Activated naive CD4-positive, alpha-beta T cell (primary cell): ENCODE results near the gene OCA2.
"Not testable (repeated sequence)": the region's sequence is repeated elsewhere in the genome, so short reads cannot be mapped to it uniquely, and the experiment has no call there.

Experiments
- DNase-seq, 4 experiments: peaks; one replicate each; lab custom pipeline; 2025; lab: John Stamatoyannopoulos, UW

The OCA2 gene

DNA sequence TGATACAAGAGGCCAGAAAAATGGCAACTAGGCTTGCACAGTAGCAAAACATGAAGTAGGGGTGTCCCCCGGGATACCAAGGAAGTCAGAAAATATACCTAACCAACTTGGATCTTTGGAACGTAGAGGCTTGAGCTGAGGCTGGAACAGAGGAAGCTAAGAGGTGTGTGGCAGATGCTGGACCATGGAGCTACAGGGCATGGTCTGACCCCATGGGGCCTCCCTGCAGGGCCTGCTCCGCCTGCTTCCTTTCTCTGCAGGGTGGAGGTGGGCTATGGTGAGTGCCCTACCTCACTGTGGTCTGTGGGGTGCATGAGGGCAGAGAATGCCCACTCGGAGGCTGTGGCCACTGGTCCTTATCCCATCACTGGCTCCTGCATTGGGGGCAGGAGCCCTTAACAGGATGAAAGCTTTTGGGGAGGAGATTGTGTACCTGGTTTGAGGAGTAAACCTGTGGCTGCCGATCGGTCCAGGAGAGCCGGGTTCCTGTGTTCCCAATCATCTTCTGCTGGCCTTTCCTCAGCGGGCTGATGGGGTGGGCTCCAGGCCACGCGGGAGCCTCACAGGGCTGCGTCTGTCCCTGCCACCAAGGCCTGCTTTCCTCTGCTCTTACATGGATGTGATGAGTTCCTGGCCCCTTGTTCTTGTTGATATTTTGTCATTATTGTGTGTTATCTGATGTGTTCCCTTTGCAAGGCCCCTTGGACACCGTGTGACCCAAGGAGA, 96.8 kb downstream of the OCA2 start:
- DNase-seq, result no peak

DNA sequence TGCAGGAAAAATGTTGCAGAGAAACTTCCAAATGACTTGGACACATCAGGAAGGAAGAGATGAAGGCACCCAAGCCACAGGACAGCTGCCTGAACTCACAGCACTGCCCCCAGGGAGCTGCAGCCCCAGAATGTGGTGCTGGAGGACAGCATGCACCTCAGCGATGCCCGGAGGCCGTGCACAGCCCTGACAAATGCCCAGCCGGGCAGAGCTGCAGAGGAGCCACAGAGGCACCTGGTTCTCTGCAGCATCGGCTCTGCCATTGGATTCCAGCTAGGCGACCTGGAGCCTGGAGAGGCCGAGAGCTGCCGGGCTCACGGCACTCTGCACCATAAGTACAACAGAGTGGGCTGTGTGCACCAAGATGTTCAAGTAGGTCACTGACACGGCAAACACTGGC, 97.5 kb downstream of the OCA2 start:
- DNase-seq, result no peak

DNA sequence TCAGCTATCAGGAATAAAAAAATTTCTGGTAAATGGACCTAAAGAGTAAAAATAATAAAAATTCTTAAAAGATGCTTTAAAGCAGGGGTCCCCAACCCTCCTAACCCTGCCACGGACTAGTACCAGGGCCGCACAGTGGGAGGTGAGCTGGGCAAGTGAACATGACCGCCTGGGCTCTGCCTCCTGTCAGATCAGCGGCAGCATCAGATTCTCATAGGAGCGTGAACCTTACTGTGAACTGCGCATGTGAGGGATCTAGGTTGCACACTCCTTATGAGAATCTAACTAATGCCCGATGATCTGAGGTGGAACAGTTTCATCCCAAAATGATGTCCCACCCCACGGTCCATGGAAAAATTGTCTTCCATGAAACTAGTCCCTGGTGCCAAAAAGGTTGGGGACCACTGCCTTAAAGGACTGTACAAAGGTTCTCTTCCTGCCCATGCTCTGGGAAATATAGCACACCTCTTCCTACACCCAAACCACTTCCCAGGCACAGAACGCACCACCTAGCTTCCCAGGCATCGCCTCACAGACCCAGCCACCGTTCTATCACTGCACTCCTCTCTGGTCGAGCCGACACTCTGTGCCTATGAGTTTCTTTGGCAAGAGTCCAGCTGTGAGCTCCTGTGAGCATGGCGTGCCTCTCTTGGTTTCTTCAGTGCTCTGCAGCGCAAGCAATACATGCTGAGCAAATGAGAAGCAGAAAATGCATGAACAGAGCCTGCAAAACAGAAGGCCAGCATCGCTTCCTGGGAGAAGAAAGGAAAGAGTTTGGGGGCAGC, 104.9 kb downstream of the OCA2 start:
- no peak for DNase-seq

DNA sequence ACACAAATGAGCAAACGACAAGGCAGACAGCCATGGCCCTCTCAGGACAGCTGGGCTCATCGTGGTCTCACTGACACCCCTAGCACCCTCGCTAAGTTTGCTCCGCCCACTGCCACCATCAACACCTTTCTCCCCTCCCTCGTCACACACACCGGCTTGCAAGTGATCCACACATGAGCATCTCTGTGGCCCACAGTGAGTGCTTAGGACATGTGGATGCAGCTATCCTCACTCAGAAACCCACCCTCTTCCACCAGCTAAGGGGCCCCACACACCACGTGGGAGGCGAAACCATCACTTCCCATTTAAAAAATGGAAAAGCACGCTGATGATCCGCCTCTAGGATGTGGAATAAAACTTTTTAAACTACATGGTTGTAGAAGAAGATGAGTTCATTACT, 105.6 kb downstream of the OCA2 start:
- DNase-seq, result no peak

DNA sequence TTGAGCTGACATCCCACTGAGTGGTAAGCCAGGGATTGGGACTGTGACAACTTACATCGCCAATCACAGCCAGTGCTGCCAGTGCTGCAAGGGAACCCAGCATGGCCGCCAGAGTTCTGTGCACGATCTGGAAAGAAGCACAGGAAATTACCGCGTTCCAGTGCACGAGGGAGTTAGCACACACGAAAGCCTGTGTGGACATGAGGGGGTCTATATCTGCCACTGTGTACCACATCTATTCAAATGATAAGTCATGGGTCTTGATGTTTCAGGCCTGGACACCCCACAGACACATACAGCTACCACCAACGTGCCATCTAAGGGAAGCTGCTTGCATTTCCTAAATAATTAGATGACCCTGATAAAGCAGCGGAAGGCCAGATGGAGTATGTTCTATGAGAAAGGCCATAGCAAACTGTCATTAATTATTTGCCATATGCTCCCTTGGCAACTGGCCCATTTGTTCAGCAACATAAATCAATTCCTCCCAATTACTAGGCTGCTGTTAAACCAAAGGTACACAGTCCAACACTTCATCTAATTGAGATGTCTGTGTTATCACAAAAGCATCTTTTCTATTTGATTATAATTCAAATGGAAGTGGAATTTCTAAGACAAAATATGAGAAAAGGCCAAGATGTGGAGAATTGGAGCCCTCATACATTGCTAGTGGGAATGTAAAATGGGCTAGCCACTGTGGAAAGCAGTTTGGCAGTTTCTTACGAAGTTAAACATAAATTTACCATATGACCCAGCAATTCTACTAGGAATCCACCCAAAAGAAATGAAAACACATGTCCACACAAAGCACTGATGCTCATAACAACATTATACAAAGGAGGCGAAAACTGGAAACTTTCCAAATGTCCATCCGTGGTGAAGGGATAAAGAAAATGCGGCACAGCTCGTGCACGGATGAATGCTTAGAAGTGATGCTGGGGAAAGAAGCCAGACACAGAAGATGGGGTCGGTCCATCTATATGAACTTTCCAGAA, 108.3 kb downstream of the OCA2 start:
- no peak for DNase-seq

DNA sequence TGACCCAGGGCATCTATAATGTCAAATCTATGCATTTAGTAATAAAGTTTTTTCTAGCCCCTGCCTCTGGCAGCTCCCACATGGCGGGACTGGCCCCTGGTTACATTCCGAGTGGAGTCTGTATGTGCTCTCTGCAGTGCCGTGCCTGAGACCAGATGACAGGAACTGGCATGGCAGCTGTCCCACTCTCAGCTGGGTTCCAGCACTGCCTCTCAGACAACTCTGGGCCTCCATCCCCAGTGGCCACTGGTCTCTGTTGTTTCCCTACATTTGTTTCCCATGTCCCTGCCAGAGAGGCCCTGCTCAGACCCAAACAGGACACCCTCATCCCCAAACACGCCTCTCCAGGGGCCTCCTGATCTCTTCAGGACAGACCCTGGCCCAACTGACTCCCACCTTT, 109.3 kb downstream of the OCA2 start:
- DNase-seq, result no peak

DNA sequence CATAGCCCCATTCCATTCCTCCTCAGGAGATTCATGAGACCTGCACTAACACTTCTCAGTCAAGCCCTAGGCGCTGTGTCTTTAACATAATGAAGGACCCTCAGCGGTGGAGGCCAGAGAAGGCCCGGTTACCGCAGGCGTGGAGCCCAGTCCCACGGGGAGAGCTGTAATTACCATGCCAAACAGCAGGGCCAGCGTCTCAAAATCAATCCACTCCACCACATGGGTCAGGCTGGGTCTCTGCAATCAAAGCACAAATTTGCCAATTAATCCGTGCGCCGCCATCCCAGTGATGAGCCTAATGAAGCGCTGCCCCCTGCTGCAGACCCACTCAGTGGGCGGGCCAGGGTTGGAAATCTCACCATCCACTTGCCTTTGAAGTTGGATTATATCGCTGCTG, 109.7 kb downstream of the OCA2 start:
- DNase-seq, result no peak

DNA sequence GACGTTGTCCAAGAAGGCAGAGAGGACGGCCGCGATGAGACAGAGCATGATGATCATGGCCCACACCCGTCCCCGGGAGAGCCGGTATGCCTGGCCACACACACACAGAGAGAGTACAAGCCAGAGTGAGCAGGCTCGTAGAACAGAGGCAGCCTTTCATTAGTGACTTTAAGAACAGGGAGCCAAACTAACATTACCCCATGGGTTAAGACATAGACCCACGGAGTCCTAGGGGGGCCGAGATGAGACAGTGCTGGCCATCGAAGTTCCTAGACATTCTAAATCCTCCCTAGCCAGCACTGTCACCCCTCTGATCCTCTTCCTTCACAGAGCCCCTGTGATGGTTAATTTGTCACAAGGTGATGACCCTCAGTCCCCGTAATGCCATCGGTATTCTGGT, 114.0 kb downstream of the OCA2 start:
- no peak for DNase-seq

DNA sequence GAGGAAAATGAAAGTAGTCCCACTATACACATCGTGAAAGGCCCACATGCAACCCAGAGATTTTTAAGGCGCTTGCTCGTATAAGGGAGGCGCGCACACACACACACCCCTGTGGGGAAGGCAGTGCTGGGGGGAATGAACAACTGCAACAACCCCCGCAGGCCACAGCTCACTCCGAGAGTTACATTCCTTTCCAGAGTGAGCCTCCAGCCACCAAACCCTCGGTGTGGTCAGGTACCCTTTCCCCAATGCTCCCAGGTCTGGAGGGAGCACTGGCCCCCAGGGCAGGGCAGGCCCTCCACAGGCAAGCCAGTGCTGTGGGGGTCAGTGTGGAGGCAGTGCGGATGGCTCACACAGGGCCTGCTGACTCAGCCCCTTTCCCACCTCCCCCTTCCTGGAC, 115.6 kb downstream of the OCA2 start:
- DNase-seq, result no peak

DNA sequence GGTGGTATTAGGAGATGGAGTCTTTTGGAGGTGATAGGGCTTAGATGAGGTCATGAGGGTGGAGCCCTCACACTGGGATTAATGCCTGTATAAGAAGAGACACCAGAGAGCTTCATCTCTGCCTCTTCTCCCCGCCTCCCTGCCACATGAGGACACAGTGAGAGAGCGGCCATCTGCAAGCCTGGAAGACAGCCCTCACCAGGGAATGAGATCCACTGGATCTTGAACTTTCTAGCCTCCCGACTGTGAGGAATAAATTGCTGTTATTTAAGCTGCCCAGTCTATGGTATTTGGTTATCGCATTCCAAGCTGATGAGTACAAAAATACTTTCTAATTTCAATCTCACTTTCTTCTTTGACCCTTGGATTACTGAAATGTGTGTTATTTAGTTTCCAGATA, 121.4 kb downstream of the OCA2 start:
- no peak for DNase-seq

DNA sequence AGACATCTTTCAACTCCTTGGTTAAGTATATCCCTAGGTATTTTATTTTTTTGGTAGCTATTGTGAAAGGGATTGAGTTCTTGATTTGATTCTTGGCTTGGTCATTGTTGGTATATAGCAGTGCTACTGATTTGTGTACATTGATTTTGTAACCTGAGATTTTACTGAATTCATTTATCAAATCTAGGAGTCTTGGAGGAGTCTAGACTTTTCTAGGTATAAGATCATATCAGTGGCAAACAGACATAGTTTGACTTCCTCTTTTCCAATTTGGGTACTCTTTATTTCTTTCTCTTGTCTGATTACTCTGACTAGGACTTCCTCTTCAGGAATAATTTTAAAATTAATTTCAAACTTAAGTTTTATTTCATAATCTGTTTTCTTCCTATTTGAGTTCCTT, 125.2 kb downstream of the OCA2 start:
- no peak for DNase-seq

DNA sequence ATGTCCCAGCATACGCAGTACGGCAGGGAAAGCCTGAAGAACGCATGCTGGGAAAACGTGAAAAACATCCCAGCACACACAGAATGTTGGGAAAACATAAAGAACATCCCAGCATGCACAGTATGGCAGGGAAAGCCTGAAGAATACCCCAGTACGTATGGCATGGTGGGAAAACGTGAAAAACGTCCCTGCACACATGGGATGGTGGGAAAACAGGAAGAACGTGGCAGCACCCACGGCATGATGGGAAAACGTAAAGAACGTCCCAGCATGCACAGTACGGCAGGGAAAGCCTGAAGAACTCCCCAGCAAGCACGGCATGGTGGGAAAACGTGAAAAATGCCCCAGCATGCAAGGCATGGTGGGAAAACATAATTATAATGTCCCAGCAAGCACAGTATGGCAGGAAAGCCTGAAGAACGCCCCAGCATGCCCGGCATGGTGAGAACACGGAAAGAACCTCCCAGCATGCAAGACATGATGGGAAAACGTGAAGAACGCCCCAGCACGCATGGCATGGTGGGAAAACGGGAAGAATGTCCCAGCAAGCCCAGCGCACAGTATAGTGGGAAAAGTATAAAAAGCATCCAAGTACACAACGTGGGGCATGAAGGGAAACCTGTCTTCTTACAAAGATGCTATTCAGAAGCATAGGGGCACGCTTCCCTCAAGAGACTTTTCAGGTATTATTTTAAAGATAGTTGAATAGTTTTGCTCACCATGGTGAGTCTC, 128.3 kb downstream of the OCA2 start:
- no peak for DNase-seq

DNA sequence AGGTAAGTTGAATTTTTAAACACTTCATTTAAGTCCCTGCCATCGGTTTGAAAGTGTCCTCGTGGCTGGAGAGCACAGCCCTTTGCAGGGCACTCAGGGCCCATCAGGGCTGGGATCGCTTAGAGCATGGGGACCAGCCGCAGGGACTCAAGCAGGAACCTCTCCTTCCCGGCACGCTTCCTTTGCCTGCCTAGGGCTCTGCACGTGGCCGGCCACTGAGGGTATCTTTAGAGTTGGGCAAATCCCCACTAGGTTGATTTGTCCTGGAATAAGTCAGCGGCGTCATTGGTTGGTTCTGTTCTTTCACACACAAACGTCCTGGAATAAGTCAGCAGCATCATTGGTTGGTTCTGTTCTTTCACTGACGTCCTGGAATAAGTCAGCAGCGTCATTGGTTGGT, 131.6 kb downstream of the OCA2 start:
- DNase-seq, result no peak

DNA sequence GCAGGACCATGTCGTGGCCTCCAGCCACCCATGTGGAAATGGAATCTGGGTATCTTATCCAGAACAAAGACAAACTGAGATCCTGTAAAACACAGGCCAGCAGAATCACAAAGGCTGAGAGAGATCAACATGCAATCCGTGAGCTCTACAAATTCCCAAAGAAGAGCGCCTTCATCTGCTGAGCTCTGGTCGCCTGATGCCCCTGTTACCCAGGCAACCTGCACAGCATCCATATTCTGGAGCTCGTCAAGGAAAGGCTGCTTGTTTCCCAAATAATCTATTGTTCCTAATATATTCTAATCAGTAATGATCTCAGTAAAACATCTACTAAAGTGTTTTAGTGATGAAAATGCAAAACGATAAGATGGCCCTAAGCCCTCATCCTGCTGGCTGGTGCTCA, 133.6 kb downstream of the OCA2 start:
- DNase-seq, result no peak

DNA sequence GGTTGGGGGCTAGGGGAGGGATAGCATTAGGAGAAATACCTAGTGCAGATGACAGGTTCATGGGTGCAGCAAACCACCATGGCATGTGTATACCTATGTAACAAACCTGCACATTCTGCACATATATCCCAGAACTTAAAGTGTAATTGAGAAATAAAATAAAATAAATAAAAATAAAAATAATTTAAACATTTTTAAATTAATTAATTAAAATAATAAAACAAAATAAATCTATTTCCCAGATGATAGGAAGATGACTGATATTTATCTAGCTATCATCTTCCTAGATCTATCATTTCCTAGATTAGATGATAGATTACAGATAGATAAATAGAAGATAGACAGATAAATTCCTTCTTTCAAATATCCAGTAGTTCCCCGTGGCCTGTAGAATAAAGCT, 137.3 kb downstream of the OCA2 start:
- no peak for DNase-seq

DNA sequence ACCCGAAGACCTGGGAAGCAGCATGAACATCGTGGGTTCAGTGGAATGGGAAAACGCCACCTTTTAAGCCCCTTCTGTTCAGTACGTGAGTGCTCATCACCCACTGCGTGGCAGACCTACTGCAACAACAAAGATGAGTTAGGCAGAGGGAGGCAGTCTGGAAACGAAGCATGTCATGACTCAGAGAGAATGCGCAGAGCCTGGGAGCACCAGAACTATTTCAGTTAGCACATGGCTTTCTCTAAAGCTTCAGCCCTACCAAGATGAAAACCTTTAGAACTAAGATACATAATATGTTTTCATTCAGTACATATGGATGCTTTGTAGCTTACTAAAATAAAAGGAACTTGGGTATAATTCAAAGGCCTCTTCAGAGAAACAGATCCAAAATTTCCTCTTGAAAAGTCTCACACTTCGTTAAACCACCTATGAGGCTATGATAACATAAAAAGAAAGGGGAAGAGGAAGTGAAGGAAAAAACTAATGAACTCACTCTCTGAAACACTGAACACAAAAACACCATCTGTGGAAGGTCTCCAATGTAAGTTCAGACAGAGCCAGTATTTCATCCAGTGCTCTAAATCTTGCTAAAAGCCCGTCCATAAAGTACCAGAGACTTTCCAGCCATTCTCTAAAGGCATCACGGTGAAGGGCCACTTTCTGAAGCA, 140.1 kb downstream of the OCA2 start:
- no peak for DNase-seq

DNA sequence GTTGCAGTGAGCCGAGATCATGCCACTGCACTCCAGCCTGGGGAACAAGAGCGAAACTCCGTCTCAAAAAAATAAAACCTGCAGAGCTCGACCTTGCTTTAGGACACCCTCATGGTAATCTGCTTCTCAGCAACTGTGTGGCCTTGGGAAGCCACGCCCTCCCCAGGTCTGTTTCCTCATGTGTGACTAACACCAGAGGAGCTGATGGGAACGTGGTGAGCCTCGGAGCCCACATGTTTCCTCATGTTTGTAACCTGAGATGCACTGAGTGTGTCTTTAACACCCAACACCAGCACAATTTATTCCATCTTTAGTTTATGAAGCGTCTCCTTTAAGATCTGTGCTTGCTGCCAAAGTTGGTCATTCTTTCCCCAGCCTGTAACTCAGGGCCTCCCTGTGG, 142.8 kb downstream of the OCA2 start:
- DNase-seq, result no peak

DNA sequence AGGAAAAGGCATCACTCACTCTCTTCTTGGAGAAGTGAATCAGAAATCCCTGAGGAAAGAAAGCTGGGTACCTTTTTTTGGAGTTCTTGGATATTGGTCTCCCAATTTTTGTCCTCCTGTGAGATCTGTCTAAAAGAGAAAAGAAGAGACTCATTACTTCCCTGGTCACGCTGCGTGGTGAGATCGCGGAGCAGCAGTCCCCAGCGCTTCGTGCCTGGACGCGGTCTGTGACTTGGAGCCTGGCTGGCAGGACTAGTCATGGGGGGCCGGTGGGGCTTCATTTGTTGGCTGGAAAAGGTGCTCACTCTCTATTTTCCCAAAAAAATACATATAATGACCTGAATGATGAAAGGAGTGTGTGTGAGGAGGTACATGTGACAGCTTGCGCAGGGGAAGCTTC, 144.0 kb downstream of the OCA2 start:
- DNase-seq, result no peak

DNA sequence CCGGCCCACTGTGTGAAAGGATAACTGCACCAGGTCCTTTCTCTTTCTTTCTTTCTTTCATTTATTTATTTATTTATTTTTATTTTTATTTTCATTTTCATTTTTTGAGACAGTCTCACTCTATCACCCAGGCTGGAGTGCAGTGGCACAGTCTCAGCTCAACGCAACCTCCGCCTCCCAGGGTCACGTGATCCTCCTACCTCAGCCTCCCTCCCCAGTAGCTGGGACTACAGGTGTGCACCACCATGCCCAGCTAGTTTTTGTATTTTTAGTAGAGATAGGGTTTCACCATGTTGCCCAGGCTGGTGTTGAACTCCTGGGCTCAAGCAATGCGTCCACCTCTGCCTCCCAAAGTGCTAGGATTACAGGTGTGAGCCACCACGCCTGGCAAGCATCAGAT, 146.5 kb downstream of the OCA2 start:
- not testable (repeated sequence) for DNase-seq

DNA sequence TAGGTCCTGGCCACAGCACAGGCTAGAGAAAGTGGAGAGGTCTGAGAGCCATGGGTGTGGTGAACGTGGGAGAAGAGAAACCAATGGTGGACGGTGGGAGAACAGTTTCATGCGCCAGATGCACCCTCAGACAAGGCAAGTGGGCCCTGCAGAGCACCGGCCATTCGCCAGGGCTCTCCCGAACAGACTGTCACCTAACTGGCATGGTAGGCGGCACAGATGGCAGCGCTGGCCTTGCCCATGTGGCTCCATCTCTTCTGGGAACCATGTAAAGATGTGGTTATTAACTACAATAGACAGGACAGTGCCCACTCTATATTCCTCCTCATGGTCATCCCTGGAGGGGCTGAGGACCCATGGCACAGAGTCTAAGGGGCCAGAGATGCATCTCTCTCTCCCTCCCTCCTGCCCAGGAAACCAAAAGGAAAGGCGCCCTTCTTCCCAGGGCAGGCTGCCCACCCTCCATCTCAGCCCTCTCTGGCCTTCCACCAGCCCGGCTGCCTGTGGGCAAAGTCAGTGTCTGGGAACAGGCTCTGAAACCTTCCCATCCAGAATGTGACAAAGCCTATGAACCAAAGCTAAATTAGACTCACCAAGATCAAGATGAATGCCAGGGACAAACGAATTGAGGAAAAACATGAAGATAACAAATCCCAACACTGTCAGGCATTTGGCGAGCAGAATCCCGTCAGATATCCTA, 147.8 kb downstream of the OCA2 start:
- DNase-seq, result no peak

DNA sequence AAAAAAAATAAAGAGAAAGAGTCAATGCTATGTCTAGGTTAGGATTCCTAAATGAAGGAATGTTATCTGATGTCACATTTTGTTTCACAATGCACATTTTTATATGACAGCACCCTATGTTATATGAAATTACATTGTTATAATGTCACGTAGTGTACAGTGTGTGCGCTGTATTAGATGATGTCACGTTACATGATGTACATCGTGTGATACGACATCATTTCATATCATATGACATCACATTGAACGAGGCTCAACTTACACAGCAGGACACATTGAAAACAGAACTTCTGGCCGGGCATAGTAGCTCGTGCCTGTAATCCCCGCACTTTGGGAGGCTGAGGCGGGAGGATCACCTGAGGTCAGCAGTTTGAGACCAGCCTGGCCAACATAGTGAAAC, 150.0 kb downstream of the OCA2 start:
- DNase-seq, result no peak
